GM18520 (cell line): ENCODE measurements around the gene ANKRD52.
"Not testable (repeated sequence)": the region's sequence is repeated elsewhere in the genome, so short reads cannot be mapped to it uniquely, and the experiment has no call there.

Experiments used
- ATAC-seq: cut with Tn5 transposase; IDR thresholded peaks from one replicate; pipeline ENCODE4 v1.9.1; 2021; ENCODE audit not compliant: unreplicated experiment

Gene ANKRD52

GRCh38 chr12:56213878-56214277 lies 44.3 kb downstream of the ANKRD52 start:
- ATAC-seq, result no peak

GRCh38 chr12:56212361-56212760 lies 45.8 kb downstream of the ANKRD52 start:
- ATAC-seq, result no peak

DNA sequence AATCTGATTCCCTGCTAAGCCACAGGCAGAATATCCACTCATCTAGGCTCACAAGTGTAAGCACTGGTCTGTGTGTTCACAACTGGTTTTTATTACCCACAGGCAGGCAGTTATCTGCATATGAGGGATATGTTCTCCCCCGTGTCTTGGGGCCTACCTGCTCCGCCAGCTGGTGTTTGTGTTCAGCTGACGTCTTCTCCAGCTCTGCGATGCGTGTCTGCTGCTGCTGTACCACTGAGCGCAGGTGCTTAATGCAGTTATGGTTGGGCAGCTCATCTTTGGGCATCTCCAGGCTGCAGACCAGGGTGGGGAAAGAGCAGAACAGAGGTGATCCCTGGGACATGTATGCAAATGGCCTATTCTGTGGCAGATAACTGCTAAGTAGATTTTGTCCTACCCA lies 50.2 kb downstream of the ANKRD52 start:
- ATAC-seq, result no peak

GRCh38 chr12:56206452-56207166 lies 51.6 kb downstream of the ANKRD52 start:
- ATAC-seq, result no peak

- no peak for ATAC-seq
These were observed 52.7 kb downstream of the ANKRD52 start for GRCh38 chr12:56205445-56205844.

GRCh38 chr12:56204275-56204674 lies 53.9 kb downstream of the ANKRD52 start:
- ATAC-seq, result no peak

DNA sequence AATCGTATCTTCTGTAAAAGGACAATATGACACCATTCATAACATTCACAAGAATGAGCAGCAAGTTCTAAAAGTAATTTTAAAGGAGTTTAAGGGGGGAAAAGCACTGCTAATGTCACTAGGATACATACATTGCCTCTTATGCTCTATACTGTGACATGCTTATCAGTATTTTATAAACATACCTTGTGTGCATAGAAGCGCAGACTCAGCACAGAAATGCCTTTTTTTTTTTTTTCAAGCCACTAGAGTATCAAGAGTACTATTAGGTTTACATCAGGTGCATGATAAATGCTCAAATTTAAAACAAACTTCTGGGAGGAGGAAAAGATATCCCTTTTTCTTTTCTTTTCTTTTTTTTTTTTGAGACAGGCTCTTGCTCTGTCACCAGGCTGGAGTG lies 55.3 kb downstream of the ANKRD52 start:
- ATAC-seq, result no peak

DNA sequence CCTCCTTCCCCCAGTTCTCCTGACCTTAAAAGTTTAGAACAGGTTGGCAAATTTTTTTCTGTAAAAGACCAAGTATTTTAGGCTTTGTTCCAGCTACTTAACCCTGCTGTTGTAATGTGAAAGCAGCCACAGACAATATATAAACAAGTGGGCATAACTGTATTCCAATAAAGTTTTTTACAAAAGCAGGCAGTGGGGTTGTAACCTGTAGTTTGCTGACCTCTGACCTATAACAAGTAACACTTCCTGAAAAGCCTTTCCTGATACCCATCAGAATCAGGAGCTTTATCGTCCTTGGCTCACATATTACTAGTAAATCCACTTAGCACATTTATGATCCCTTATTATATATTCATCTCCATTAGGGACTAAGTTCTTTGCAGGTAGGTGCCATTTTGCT lies 55.8 kb downstream of the ANKRD52 start:
- ATAC-seq, result no peak

DNA sequence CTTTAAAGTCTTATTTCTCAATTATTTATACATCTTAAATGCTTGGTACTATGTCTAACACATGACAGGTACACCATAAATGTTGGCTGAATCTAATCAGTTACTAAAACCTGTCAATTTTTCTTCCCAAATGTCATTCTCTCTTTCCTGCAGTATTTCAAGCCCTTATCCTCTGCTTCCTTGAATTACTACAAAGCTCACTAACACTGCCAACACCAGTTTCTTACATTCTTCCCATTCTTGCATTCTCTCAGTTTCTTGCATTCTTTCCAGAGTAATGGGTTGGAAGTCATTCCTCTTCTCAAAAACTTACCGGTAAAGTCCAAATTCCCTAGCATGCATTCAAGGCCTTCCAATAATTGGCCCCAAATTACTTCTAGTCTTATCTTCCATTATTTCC lies 59.3 kb downstream of the ANKRD52 start:
- ATAC-seq, result no peak

- ATAC-seq, result no peak
These were observed 60.1 kb downstream of the ANKRD52 start for GRCh38 chr12:56197921-56198635.

- not testable (repeated sequence) for ATAC-seq
These were observed 61.2 kb downstream of the ANKRD52 start for GRCh38 chr12:56196818-56197550.

DNA sequence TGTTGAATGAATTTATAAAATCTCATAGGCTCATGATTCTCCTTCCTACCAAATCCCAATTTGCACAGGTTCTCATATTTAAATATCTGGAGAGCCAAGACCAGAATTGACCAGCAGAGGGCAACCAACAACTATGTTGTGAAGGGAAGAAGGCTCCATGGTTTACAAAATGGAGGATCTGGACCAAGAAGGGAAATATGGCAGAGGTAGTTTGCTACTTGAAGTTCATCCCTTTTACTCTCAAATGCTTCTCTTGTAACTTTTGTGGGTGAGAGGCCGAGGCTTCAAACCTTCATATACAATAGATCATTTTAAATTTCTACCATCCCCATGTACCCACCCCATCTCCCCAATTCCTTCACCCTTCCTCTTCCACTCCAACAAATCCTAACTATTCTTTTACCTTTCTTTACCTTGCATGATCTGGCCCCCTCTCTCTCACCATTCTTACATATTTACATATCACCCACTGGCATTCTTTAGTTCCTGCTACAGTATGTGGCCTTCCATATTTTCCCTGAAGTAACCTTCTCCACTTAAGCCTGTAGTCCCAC lies 65.1 kb downstream of the ANKRD52 start:
- ATAC-seq, result no peak

- no peak for ATAC-seq
These were observed 65.6 kb downstream of the ANKRD52 start for GRCh38 chr12:56192582-56192981.

GRCh38 chr12:56190695-56191155 lies 67.5 kb downstream of the ANKRD52 start:
- ATAC-seq, result no peak

GRCh38 chr12:56189918-56190694 lies 68.1 kb downstream of the ANKRD52 start:
- no peak for ATAC-seq

GRCh38 chr12:56189099-56189917 lies 68.9 kb downstream of the ANKRD52 start, which contains the start of gene SMARCC2:
Gene SMARCC2, minus strand, starts transcription at chr12:56189483. Its CDS starts 22 bp downstream, at chr12:56189461.
- peak; percentile 80 for ATAC-seq

GRCh38 chr12:56188778-56189098 lies 69.4 kb downstream of the ANKRD52 start:
- ATAC-seq, result no peak

DNA sequence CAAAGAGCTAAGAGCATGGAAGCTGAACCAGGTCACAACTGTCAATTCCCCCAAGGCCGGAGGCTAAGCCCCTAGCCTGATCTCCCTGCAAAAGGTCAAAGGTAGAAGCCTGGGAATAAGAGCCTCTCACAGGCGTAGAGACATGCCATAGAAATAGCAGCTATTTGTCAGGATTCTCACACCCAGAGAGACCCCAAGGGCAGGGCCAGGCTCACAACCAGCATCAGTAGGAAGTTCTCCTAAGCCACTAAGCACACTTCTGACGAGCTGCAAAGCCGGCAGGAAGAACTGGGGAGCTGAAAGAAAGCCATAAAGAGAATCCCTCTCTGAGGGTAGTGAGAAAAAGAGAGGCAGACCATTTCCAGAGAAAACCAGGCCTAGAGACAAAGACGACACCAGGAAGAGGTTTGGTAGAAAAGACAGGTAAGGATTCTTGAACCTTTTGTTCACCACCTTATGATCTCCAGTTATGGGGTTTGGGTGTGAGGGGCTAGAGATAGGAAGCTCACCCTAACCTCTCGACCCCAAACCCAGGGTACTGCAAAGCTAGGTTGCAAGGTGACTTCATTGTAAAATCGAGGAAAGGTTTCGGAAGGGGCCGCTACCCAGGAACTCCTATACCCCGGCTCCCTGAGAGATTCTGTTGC lies 69.9 kb downstream of the ANKRD52 start:
- no peak for ATAC-seq
